Stimulated activated CD8-positive, alpha-beta memory T cell treated with anti-CD3 and anti-CD28 coated beads, Interleukin-4, amount 100 ng/mL, for 48 hours (primary cell): ENCODE measurements around the gene MILR1.

Experiments used
- DNase-seq: peaks from one replicate; pipeline ENCODE4 v3.0.0-alpha.2; 2020

Gene MILR1

DNA sequence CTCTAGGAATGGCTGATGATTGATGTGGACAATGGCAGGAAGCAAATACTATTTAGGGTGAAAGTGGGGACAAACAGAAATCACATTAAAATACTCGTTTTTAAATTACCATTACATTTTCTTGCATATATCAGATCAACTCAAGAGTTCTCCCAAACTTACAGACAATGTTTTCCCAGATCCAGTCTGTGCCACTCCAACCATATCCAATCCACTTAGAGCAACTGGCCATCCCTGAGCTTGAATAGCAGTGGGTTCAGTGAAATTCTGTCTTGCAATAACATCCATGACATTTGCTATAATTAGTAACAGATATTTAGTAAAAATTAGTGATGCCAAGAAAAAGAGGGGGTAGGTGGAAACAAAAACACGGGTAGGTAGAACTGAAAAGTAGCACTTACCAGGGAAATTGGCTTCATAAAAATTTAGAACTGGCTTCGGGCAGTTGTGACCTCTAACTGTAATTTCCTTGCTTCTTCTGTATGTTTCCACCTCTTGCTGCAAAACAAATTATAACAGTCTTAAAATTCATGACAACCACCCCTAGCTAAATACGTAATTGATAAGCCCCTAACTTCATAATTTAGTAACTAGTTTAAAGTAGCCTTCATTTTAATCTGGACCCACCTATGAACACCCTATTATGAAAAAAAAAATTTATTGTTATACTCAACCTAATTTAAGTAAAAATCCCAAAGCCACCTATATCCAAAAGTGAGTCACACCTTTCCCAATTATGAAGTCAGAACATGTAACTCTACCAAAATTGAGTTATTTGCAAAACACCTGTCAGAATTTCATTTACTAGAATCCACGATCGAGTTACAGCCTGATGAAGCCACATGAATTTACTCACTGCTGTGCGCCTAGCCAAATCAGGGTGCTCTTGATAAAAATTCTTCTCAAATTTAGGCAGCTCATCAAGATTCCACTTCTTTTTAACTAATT, 55.2 kb downstream of the MILR1 start:
- DNase-seq = no peak

DNA sequence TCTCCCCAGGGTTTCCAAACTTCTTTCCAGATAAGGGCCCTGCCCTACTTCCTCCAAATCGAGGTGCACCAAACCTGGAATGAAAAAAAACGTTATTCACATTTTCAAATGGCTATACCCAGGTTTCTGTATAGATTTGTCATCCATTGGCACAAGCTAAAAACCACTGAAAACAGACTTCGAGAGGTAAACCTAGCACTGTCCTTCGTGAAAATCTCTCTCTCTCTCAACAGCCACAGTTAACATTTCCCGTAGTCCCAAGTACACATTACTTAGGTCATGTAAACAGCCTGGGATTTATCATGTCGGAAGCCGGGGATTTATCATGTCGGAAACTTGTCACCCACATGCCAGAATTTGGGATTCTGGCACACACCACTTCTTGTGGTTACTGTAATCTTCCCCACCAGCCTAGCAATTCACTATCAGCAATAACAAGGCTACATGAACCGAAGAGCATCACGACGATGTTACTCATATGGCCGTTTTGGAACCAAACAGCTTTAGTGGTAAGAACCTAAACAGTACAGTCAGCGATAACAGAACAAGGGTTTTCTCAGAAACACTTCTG, 55.9 kb downstream of the MILR1 start:
- no peak for DNase-seq

DNA sequence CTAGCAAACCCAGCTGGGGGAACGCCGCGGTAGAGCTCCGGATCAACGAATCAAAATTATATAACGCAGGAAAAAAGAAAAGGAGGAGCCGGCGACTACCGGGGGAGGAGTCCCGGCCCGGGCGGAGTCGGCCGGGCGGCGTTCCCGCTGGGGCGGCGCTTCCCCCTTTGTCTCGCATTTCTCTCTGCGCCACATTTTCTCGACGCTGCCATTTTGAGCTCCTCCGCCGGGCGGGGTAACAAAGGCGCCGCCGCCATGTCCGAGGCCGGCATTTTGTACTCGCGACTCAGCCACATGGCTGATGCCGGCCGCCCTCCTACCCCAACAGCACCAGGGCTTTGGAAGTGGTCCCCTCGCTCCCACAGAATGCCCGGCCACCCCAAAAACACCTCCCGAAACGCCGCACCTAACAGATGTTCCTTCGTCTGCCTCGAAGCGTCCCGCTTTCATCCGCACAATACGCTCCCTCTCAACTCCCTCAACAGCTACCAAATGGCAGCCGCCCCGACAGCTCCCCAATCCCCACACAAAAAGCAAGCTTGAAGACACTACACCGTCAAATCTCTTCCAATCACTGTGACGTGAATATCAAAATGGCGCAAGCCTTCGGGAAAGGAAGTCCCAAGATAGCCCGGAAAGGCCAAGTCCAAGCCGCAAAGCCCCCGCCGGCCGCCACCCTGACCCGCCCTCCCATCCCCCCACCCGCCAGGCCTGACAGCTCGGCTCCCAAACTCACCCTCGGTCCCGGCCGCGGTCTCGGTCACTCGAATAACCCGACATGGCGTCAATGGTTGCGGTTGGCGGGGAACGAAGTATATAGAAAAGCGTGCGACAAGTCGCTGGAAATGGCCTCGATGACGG, 56.7 kb downstream of the MILR1 start:
- DNase-seq = peak; percentile 86

DNA sequence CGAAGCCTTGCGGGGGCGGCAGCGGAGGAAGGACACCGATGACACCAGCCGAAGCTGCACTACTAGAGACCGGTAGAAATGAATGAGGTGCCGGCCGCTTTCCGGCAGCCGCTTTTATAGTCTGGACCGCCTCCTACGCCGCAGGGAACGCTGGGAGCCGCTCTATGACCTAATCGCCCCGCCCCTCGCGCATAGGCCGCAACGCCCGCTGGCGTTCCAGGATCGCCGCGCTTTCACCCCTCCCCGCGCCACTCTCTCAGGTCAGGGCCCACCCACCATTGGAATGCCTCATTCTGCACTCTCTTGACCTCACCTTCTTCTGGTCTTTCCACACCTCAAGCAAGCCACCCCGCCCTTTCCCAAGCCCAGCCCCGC, 57.3 kb downstream of the MILR1 start, which contains the start of gene DDX5:
DDX5 (minus strand) TSS at position 89 of the 375 bp plus-strand sequence. CDS start 170 bp downstream, outside the sequence.
- peak; percentile 98 for DNase-seq

DNA sequence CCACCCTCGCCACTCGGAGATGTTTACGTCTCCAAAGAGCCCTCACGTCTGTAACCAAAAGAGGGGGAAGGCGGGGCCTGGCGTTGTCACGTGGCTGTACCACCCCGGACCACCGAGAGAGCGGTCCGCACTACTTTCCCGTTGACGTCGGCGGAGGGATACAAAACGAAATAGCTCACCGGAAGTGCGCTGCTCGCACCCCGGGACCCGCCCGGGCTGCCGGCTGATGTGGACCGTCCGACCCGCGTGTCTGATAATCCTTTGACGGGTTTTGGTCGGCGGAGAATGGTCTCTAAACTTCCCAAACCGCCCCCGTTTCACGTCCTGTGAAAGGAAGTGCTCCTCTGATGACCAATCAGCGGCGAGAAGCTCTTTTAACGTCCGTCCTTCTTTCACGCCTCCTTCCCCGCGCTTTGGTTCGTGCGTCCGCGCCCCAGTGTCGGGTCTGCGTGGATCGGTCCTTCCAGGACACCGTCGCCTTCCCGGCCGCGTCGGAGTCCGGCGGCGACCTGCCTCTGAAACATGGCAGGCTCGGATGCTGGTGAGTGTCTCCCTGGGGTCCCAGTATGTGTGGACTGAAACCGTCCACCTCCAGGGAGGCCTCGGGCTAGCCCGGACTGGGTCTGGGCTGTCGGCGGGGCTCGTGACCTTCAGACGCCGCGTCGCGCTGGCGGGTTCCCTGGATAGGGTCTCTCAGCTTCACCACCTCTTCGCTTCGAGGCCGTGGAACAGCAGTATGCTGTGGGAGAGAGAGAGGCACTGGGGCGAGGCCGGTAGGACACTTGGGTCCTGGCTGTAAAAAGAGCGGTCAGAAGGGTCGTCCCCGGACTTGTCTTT, 57.9 kb downstream of the MILR1 start, which contains the start of gene CEP95:
CEP95 (plus strand) TSS at position 402 of the 837 bp plus-strand sequence; CDS start at position 523, 121 bp downstream.
- peak; percentile 98 for DNase-seq

DNA sequence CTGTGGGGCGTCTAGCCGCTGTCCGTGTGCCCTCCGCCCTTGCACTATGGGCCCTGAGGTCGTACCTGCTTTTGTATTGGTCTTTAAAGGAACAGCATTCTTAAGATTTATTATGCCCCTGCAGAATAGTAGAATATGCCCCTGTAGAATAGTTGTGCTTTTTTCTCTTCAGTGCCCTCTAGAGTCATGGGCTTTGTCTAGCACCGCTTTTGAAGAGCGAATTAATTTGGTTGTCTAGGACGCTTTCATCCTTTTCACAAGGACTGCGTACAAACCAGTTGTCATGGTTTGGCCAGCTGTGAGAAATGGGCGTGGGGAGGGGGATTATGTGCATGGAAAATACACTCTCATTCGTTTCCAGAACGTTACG, 58.5 kb downstream of the MILR1 start:
- peak; percentile 45 for DNase-seq

DNA sequence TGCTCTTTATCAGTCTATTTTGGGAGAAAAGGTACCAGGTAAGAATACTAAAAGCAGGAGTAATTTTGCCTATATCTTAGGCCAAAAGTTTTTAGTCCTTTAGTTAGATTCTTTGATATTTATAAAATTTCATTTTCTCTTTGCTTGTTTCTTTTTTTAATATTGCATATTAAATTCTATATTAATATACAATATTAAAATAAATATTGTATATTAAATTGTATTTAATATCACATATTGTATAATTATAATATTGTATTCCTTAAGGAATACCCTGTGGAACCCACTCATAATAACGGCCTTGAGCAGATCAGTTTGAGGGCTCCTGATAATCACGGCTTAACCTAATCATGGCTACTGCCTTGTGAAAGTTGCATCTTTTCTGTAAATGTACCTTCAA, 59.8 kb downstream of the MILR1 start:
- no peak for DNase-seq

DNA sequence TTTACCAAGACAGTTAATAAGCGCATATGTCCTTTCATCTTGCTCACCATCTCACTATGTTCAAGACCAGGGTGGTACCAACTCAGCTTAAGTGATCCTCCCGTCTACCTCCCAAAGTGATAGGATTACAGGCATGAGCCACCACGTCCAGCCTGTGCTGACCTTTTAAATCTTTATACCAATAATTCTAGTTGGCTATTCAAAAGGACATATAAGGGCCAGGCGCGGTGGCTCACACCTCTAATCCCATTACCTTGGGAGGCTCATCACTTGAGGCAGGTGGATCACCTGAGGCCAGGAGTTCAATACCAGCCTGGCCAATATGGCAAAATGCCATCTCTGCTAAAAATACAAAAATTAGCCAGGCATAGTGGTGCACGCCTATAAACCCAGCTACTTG, 60.3 kb downstream of the MILR1 start:
- no peak for DNase-seq

DNA sequence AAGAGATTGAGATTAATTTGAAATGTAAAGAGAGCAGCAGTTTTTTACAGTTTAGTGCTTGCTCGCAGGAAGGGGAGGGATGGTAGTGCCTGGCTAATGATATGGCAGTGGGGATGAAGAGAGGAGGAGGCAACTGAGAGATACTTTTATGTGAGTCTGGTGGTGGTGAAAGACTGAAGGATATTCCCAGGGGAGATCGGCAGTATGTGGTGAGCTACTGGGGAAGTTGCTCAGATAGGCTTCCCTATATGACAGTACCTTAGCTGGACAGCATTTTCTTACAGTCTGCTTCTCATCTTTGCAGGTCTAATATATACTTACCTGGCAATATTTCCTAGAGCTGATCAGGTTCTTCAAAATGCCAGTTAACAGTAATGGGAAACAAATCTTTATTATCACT, 66.5 kb downstream of the MILR1 start:
- no peak for DNase-seq

DNA sequence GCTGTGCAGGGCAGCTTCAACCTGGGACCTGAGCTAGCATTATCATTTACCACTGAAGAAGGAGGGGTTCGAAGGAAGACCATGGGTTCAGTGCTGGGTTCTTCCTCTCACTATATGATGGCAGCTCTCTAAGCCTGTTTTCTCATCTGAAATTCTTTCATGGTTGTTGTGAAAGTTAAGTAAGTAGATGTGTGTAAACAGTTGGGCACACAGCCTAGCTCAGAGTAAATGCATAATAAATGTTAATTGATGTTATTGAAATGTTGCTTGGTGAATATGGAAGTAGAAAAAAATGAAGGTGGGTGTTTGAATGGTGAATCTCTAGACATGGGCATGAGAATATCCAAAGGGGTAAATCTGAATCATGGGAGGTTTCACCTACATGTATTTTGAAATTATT, 66.9 kb downstream of the MILR1 start:
- DNase-seq = no peak
